Stomach (tissue), 9 donors: ENCODE results near the gene ENTR1. TPM values are rescaled to one million over a fixed set of nuclear protein-coding genes. Genes with fewer than 3 reads are reported as not detected.

Experiments used
- DNase-seq, 2 donors: peaks; one replicate each; pipeline versions ENCODE4 v3.0.0 to v3.0.0-alpha.2; 2013 to 2019
- H3K27ac ChIP-seq, 5 donors: fragments of 200-600 bp in 4 of 5; sonication (generic) in 4 of 5; one replicate each; pipeline ENCODE4 v1.5.1; 2013 to 2019; ENCODE audit warnings: mild to moderate bottlenecking in 1 of 5, moderate library complexity in 1 of 5
- H3K27me3 ChIP-seq, 3 donors: fragments of 200-600 bp; sonication (generic); one replicate each; pipeline ENCODE4 v1.5.1; 2017 to 2019; ENCODE audit warnings: mixed run types in 1 of 3
- H3K36me3 ChIP-seq, 4 donors: fragments of 200-600 bp; sonication (generic); 1 replicate in 3 of 4; 2 replicates in 1 of 4; pipeline ENCODE4 v1.5.1; 2016 to 2019
- H3K4me1 ChIP-seq, 4 donors: fragments of 200-600 bp; sonication (generic); one replicate each; pipeline ENCODE4 v1.5.1; 2016 to 2019
- H3K4me3 ChIP-seq, 4 donors: fragments of 200-600 bp; sonication (generic) in 3 of 4; one replicate each; pipeline ENCODE4 v1.5.1; 2016 to 2019; ENCODE audit warnings: mild to moderate bottlenecking in 1 of 4
- H3K9me3 ChIP-seq, 4 donors: fragments of 200-600 bp; sonication (generic); one replicate each; pipeline ENCODE4 v1.5.1; 2016 to 2019
- EP300 ChIP-seq: sonication (generic); formaldehyde crosslinking; IDR thresholded peaks from one replicate; pipeline ENCODE4 v1.6.1; 2017; ENCODE audit warnings: antibody characterized with exemption
- POLR2A ChIP-seq, 4 donors: fragments of 450-650 bp; IDR thresholded peaks; one replicate each; pipeline ENCODE4 v1.6.1; 2016; ENCODE audit warnings: antibody characterized with exemption in 4 of 4, control low read depth in 2 of 4, mild to moderate bottlenecking in 1 of 4, moderate library complexity in 1 of 4
- POLR2AphosphoS5 ChIP-seq, 3 donors: sonication (generic); formaldehyde crosslinking; IDR thresholded peaks; one replicate each; pipeline ENCODE4 v1.6.1; 2016; ENCODE audit warnings: antibody characterized with exemption in 3 of 3
- WGBS, 5 donors: extraction: QIAGEN DNeasy Blood & Tissue Kit in 3 of 5; methylation state at CpG; one replicate each; pipeline versions ENCODE4 v1.1.5 to v1.1.7; 2013 to 2018; 5-methylcytosine and 5-hydroxymethylcytosine counted together
- intact Hi-C: fragments of 100-400 bp; cut with DNase I; formaldehyde crosslinking; loops from one replicate; pipeline ENCODE4 v1.15.1; 2023; ENCODE audit warnings: low total_unique reads
- polyA plus RNA-seq, 3 donors: library from polyadenylated mRNA; stranded (reverse); fragments of 200-250 nt; gene quantifications; one replicate each; pipeline ENCODE4 v1.2.3, GENCODE V29; 2013
- total RNA-seq, 5 donors: library from RNA; depleted of rRNA; stranded (reverse); fragments of >200 nt; gene quantifications; one replicate each; pipeline versions ENCODE4 v1.1.0 to v1.2.3, GENCODE V29; 2014 to 2016
- TF ChIP-seq, protein P1 (sequence below), 7 experiments: fragments of 450-650 bp in 4 of 7; fragments of 200-600 bp in 3 of 7; sonication (generic) in 3 of 7; IDR thresholded peaks; one replicate each; pipeline ENCODE4 v1.5.1; 2016 to 2019; ENCODE audit warnings: antibody characterized with exemption in 7 of 7, control low read depth in 2 of 7, mild to moderate bottlenecking in 1 of 7
- donor health status: healthy with polysubstance abuse.
- donor health status: Bipolar disorder and iron deficiency.
- donor health status: healthy.

Gene ENTR1
- total and polyA plus RNA-seq, 8 donors, result 20.6 to 184 (median 34.8) TPM

DNA sequence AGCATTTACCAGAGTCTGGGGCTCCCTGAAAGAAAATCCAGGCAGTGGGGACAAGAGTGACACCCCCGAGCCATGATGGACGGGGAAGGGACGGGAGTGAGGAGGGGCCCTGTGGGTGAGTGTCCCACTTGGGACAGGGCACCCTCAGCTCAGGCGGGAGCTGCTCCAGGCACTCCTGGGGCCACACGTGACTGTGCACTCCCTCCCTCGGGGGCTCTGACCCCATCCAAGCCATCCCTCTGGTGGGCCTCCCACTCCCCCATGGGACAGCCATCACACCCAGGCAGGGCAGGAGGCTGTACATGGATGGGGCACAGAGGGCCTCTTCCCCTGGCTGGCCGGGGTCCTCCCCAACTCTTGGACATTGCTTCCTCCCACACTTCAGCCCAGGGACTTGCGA lies 34.0 kb downstream of the ENTR1 start:
- Histone ChIP-seq H3K27ac (no peak overlapping the region), H3K4me3 (no peak overlapping the region), H3K36me3 (peaks cover 17 to 39% (median 38%) of the 10 kb centered on the region in 4 donors), H3K27me3 (no peaks in the 10 kb centered on the region), H3K9me3 (no peaks in the 10 kb centered on the region), H3K4me1 (peaks cover 12 to 20% (median 16%) of the 10 kb centered on the region in 4 donors)
- DNase-seq, result no peak
- WGBS, 5 donors, result 50 to 93% (median 80%) methylated on average over 2 to 8 of the region's 8 CpGs
- intact Hi-C loops, result no loop called here
- TF ChIP-seq POLR2AphosphoS5 (IDR thresholded peaks at IDR 0.05) (no peak), EP300 (no peak), POLR2A (IDR thresholded peaks at IDR 0.05) (no peak)
- TF ChIP-seq, protein P1, sequence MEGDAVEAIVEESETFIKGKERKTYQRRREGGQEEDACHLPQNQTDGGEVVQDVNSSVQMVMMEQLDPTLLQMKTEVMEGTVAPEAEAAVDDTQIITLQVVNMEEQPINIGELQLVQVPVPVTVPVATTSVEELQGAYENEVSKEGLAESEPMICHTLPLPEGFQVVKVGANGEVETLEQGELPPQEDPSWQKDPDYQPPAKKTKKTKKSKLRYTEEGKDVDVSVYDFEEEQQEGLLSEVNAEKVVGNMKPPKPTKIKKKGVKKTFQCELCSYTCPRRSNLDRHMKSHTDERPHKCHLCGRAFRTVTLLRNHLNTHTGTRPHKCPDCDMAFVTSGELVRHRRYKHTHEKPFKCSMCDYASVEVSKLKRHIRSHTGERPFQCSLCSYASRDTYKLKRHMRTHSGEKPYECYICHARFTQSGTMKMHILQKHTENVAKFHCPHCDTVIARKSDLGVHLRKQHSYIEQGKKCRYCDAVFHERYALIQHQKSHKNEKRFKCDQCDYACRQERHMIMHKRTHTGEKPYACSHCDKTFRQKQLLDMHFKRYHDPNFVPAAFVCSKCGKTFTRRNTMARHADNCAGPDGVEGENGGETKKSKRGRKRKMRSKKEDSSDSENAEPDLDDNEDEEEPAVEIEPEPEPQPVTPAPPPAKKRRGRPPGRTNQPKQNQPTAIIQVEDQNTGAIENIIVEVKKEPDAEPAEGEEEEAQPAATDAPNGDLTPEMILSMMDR (IDR thresholded peaks at IDR 0.05), result no peak

DNA sequence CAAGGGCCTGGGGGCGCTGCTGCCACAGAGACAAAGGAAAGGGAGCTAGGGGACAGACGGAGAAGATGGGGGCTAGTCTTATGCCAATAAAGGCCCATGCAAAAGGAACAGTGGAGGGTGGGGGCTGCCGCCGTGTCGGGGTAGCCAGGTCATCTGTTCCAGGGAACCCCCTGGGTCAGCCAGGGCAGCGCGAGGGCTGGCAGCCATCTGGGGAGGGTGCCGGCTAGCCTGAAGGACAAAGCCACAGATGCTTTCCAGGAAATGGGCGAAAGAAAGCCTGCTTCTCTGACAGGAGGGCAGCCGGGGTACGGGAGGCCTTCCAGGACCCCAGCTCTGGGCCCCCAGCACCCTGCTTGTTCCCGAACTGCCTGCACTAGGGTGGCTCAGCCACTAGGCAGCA lies 35.3 kb downstream of the ENTR1 start:
- WGBS, 5 donors, result 88 to 95% (median 92%) methylated on average over 10 to 12 of the region's 12 CpGs
- H3K9me3 ChIP-seq, result no peaks in the 10 kb centered on the region
- H3K27me3 ChIP-seq, result no peaks in the 10 kb centered on the region
- TF ChIP-seq, protein P1 (IDR thresholded peaks at IDR 0.05), result no peak
- TF ChIP-seq POLR2A (IDR thresholded peaks at IDR 0.05), result no peak
- TF ChIP-seq POLR2AphosphoS5 (IDR thresholded peaks at IDR 0.05), result no peak
- no peak for TF ChIP-seq EP300
- H3K4me1 ChIP-seq, result peaks cover 12 to 20% (median 16%) of the 10 kb centered on the region in 4 donors
- H3K4me3 ChIP-seq, result no peak overlapping the region
- H3K27ac ChIP-seq, result no peak overlapping the region
- intact Hi-C loops, result no loop called here
- H3K36me3 ChIP-seq, result peaks cover 8 to 31% (median 24%) of the 10 kb centered on the region in 4 donors
- no peak for DNase-seq

DNA sequence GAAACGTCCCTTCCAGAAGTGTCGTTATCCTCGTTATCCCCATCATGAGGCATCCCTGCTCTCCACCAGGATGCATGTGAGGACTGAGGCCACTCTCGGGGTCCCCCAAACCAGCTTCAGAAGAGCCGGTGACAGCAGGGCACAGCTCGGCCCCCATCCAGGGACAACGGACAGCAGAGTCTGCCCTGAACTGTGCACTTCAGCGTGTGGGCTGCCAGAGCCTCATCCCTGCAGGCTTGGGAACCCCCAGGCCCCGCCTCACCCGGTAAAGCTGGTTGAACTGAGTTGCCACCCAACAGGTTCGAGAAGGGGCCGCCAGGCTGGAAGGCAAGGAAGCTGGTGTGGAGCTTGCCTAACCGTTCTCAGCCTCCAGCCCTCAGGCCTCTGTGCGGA lies 36.2 kb downstream of the ENTR1 start:
- 86 to 100% (median 87%) methylated on average over 2 to 14 of the region's 14 CpGs for WGBS, 5 donors
- peaks cover 7 to 23% (median 15%) of the 10 kb centered on the region in 4 donors for H3K36me3 ChIP-seq
- no peak for DNase-seq

DNA sequence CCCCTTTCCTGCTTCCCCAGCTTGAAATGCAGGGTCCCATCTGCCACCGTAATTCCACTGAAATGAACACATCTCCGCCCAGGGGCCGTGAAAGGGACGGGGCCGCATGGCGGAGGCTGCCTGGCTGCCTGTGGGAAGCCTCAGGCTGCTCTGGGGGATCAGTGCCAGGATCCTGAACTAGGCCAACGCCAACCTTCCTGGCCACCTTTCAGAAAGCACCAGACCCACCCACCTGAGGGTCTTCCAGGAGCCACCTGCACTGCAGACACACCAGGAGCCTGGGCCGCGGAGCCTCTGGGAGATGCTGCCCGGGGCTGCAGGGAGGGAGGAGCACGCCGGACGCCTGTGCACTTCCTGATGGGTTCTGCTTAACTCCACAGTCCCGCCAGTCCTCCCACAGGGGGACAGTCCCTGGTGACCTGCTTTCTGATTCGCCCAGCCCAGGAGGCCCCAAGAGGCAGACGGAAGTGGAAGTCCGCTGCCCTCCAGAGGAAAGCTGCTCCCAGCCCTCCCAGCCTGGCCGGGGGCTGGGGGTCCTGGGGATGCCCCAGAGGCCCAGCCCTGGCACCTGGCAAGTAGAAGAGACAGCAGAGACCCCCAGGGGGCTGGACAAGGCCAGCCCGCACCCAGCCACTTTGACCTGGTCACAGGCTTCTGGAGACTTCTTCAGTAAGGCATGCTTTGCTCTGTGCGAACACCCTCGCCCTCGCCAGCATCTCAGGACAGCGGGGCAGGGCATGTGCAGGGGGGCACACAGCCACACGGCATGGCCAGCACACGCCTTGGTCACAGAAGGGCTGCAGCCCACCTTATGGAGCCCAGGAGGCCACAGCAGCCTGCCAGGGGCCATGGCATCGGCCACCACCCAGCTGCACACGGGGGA lies 36.9 kb downstream of the ENTR1 start, which contains the start of gene CARD9:
Gene CARD9, minus strand, starts transcription at position 370 of the 883 bp plus-strand sequence. CDS start 1,591 bp downstream, outside the sequence.
- 62 to 67% (median 66%) methylated on average over 13 to 27 of the region's 27 CpGs for WGBS, 5 donors
- no peak for TF ChIP-seq EP300
- TF ChIP-seq POLR2AphosphoS5 (IDR thresholded peaks at IDR 0.05), result no peak
- TF ChIP-seq, protein P1 (IDR thresholded peaks at IDR 0.05), result no peak
- no peak for TF ChIP-seq POLR2A (IDR thresholded peaks at IDR 0.05)
- H3K27me3 ChIP-seq, result no peaks in the 10 kb centered on the region
- no peak for DNase-seq
- peak within 1 kb of the TSS in 2 of 5 donors; percentile 50 to 52 for H3K27ac ChIP-seq
- H3K4me3 ChIP-seq, result peak within 1 kb of the TSS in 3 of 4 donors; percentile 26 to 39 (median 33)
- peaks cover 12 to 20% (median 16%) of the 10 kb centered on the region in 4 donors for H3K4me1 ChIP-seq
- intact Hi-C loops, result no loop called here
- peaks cover 4 to 17% (median 8%) of the 10 kb centered on the region in 4 donors for H3K36me3 ChIP-seq
- no peaks in the 10 kb centered on the region for H3K9me3 ChIP-seq

More for the DNA sequence above, 36.2 kb downstream of the ENTR1 start:
- no peaks in the 10 kb centered on the region for H3K9me3 ChIP-seq
- no peaks in the 10 kb centered on the region for H3K27me3 ChIP-seq
- TF ChIP-seq POLR2A (IDR thresholded peaks at IDR 0.05) (no peak), EP300 (no peak), POLR2AphosphoS5 (IDR thresholded peaks at IDR 0.05) (no peak)
- TF ChIP-seq, protein P1 (IDR thresholded peaks at IDR 0.05), result no peak
- H3K27ac ChIP-seq, result no peak overlapping the region
- peaks cover 12 to 20% (median 16%) of the 10 kb centered on the region in 4 donors for H3K4me1 ChIP-seq
- intact Hi-C loops, result no loop called here
- no peak overlapping the region for H3K4me3 ChIP-seq
